MCF 10A (cell line): ENCODE data around the gene SCAMP2. TPM values are rescaled to one million over a fixed set of nuclear protein-coding genes. Genes with fewer than 3 reads are reported as not detected.

Experiments used
- BruUV-seq: library from RNA; stranded (reverse); fragments of 400-500 nt; replicated peaks from 2 replicates; lab custom pipeline; 2021; lab: Mats Ljungman, UMichigan
- CTCF ChIA-PET: fragments of 300-600 bp; sonication (Branson Sonifier 250); formaldehyde crosslinking; extraction: SDS; loops from one replicate; lab custom pipeline; 2021; ENCODE audit warnings: antibody characterized with exemption, inconsistent platforms; lab: Yijun Ruan, JAX
- POLR2A ChIA-PET: fragments of 300-600, 350-650 bp; sonication (Branson Sonifier 250); formaldehyde crosslinking; extraction: SDS; loops from one replicate; lab custom pipeline; 2020; ENCODE audit warnings: antibody characterized with exemption, inconsistent platforms; lab: Yijun Ruan, JAX
- DNase-seq: peaks from one replicate; pipeline ENCODE4 v3.0.0-alpha.2; 2018; ENCODE audit not compliant: unreplicated experiment
- H3K27ac Mint-ChIP-seq: one replicate; pipeline ENCODE4 v1.8.0; 2022; ENCODE audit warnings: mild to moderate bottlenecking, low read depth, mixed read lengths; ENCODE audit not compliant: unreplicated experiment
- H3K27me3 Mint-ChIP-seq: one replicate; pipeline ENCODE4 v1.8.0; 2022; ENCODE audit warnings: mixed read lengths; ENCODE audit not compliant: insufficient read depth, unreplicated experiment
- H3K36me3 Mint-ChIP-seq: one replicate; pipeline ENCODE4 v1.8.0; 2022; ENCODE audit warnings: mild to moderate bottlenecking, moderate library complexity, mixed read lengths; ENCODE audit not compliant: insufficient read depth, unreplicated experiment
- H3K4me1 Mint-ChIP-seq: one replicate; pipeline ENCODE4 v1.8.0; 2022; ENCODE audit warnings: mixed read lengths; ENCODE audit not compliant: insufficient read depth, unreplicated experiment
- H3K4me3 Mint-ChIP-seq: one replicate; pipeline ENCODE4 v1.8.0; 2022; ENCODE audit warnings: mild to moderate bottlenecking, moderate library complexity, mixed read lengths; ENCODE audit not compliant: unreplicated experiment
- H3K9me3 Mint-ChIP-seq: one replicate; pipeline ENCODE4 v1.8.0; 2022; ENCODE audit warnings: mixed read lengths; ENCODE audit not compliant: unreplicated experiment
- intact Hi-C: fragments of 100-400 bp; cut with micrococcal nuclease; formaldehyde crosslinking; loops from 2 replicates; pipeline ENCODE4 v1.14.1; 2022
- total RNA-seq: library from RNA; stranded (reverse); gene quantifications from 2 replicates; pipeline ENCODE4 v1.2.3, GENCODE V29; 2022
- TF ChIP-seq, protein P1 (sequence below): fragments of 200-600 bp; IDR thresholded peaks from one replicate; pipeline ENCODE4 v1.8.0; 2022; ENCODE audit warnings: antibody characterized with exemption, mild to moderate bottlenecking; ENCODE audit not compliant: unreplicated experiment

SCAMP2 gene
- total RNA-seq, 1 experiment from 2014 or later, result 64.4 TPM

DNA sequence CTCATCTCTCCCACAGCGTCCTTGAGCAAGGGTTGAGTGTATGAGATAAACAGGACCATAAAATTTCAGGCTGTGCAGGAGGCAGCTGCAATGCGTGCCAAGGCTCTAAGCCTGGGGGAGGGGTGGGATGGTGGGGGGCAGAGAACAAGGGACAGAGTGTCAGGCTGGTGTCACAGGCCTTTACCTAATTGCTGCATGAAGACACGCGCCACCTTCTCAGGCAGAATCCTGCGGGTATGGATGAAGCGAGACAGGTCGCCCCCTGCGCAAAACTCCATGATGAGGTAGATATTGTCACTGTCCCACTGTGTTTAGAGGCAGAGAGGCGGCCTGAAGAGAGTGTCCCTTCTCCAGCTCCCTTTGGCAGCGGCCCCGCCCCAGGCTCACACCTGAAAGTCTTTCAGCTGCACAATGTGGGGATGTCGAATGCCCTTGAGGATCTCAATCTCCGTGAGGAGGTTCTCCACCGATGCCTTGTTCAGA, 31.2 kb downstream of the SCAMP2 start:
- DNase-seq, result no peak
- BruUV-seq, result no TSS peak
- Mint-ChIP-seq H3K27ac (no peak overlapping the region), H3K27me3 (no peaks in the 10 kb centered on the region), H3K9me3 (no peaks in the 10 kb centered on the region), H3K4me1 (no peaks in the 10 kb centered on the region), H3K4me3 (peak overlapping the region; percentile 83), H3K36me3 (peaks cover 21% of the 10 kb centered on the region)
- intact Hi-C loops, result loop anchor here (1.0 to 2.0 kb wide), 3 partner anchors 25 to 59 kb away; partner anchors contain the start of gene SCAMP2
- POLR2A ChIA-PET, result interaction anchor here (0.8 to 2.6 kb wide), 6 partner anchors 22 to 61 kb away, joined by 3 to 18 read pairs (median 4); no protein-coding TSS in a partner anchor
- CTCF ChIA-PET, result interaction anchor here (0.6 to 2.2 kb wide), 9 partner anchors 36 to 112 kb away, joined by 3 to 12 read pairs (median 3); no protein-coding TSS in a partner anchor
- TF ChIP-seq, protein P1, sequence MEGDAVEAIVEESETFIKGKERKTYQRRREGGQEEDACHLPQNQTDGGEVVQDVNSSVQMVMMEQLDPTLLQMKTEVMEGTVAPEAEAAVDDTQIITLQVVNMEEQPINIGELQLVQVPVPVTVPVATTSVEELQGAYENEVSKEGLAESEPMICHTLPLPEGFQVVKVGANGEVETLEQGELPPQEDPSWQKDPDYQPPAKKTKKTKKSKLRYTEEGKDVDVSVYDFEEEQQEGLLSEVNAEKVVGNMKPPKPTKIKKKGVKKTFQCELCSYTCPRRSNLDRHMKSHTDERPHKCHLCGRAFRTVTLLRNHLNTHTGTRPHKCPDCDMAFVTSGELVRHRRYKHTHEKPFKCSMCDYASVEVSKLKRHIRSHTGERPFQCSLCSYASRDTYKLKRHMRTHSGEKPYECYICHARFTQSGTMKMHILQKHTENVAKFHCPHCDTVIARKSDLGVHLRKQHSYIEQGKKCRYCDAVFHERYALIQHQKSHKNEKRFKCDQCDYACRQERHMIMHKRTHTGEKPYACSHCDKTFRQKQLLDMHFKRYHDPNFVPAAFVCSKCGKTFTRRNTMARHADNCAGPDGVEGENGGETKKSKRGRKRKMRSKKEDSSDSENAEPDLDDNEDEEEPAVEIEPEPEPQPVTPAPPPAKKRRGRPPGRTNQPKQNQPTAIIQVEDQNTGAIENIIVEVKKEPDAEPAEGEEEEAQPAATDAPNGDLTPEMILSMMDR, result no peak

DNA sequence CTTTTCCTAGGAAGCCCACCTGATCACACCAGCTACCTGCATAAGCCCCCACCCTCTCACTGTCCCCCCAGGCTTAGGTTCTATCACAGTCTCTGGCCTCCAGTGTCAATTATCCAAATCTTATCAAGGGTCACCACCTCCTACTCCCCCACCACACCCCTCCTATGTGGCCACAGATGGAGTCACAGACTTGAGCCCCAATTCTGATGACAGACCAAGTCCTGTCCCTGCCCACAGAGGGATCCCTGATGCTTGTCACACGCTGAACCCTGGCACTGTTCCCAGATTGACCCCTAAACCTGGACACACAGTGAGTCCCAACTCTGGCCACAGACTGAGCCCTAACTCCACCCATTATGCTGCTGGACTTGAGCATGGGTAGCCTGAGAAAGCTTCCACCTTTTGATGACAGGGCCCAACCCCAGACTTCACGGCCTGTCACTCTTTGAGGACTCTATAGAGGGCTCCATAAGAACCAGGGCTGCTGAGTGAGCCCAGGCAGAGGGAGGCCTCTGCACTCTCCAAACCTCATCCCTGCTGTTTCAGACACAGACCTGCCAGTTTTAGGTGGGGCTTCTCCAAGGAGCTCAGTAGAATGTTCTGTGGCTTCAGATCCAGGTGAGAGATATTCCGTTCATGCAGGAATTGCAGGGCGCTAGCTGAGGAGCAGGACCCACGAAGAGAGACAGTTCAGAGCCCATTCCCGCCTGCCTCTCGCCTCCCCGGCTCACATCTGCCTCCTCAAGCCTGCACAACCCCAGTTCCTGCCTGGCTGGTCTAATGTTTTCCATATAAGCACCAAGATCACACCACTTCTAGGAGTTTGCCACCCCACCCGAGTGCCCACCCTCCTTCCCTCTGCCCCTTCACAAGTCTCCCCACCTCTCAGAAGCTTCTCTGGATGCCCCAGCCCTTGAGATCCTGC, 32.1 kb downstream of the SCAMP2 start:
- Mint-ChIP-seq H3K4me1 (no peaks in the 10 kb centered on the region), H3K27me3 (no peaks in the 10 kb centered on the region), H3K36me3 (peaks cover 18% of the 10 kb centered on the region), H3K27ac (no peak overlapping the region), H3K4me3 (no peak overlapping the region), H3K9me3 (no peaks in the 10 kb centered on the region)
- intact Hi-C loops, result no loop called here
- ChIA-PET POLR2A (interaction anchor here (0.6 kb wide), 1 partner anchor 105 kb away, joined by 3 read pairs; no protein-coding TSS in a partner anchor), CTCF (interaction anchor here (0.6 to 2.2 kb wide), 3 partner anchors 60 to 110 kb away, joined by 3 to 12 read pairs (median 10); no protein-coding TSS in a partner anchor)
- no peak for DNase-seq
- TF ChIP-seq, protein P1, result no peak
- BruUV-seq, result no TSS peak

DNA sequence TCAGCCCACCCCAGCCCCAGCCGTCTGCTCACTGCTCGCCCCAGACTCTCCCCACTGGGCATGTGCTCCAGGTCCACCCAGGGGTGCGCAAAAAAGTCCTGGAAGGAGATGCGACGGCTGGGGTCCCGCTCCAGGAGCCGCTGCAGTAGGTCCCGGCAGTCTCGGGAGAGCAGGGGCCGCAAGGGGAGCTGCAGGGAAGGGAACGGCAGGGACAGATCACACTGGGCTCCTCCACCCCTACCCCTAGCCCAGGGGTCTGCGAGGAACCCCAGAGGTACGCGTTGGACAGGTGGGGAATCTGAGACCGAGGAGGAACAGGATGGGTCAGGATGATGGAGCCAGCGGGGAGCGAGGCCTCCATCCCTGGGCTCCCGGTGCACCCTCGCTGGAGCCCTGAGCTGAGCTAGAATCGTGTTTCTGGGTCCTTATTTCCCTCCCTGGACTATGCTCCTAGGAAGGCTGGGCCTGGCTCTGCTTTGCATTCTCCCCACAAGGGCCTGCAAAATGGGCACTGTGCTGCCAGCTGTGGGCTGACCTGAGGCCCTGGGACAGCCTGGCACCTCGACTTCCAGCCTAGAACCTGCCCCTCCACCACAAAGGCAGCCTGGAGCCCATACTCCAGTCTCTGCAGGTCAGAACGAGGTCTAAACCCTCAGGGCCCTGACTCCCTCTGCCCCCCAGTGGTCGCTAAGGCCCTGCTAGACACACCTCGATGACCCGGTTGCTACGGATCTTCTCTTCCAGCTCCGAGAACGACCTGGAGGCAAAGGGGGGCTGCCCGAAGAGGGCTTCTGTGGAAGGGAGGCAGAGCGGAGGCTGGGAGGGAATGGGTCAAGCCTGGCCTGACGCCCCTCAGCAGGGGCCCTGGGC, 33.4 kb downstream of the SCAMP2 start:
- H3K27me3 Mint-ChIP-seq, result no peaks in the 10 kb centered on the region
- no peak overlapping the region for H3K27ac Mint-ChIP-seq
- peaks cover 6% of the 10 kb centered on the region for H3K4me1 Mint-ChIP-seq
- no peak overlapping the region for H3K4me3 Mint-ChIP-seq
- no peaks in the 10 kb centered on the region for H3K9me3 Mint-ChIP-seq
- POLR2A ChIA-PET, result no interaction called here
- TF ChIP-seq, protein P1, result no peak
- CTCF ChIA-PET, result interaction anchor here (0.6 kb wide), 1 partner anchor 68 kb away, joined by 3 read pairs; no protein-coding TSS in a partner anchor
- peaks cover 23% of the 10 kb centered on the region for H3K36me3 Mint-ChIP-seq
- intact Hi-C loops, result no loop called here
- no peak for DNase-seq
- no TSS peak for BruUV-seq
